IgD-negative memory B cell (primary cell): Measurements from ENCODE around the gene SPTLC1. TPM values are rescaled to one million over a fixed set of nuclear protein-coding genes. Genes with fewer than 3 reads are reported as not detected.
A peak's percentile ranks its signal among the peaks of the same experiment; 100 is the strongest.
"Not testable (repeated sequence)": the region's sequence is repeated elsewhere in the genome, so short reads cannot be mapped to it uniquely, and the experiment has no call there.

Experiments
- H3K27ac Mint-ChIP-seq, 3 donors: one replicate each; pipeline ENCODE4 v1.8.0; 2020 to 2022; ENCODE audit warnings: mild to moderate bottlenecking in 3 of 3, mixed read lengths in 3 of 3, moderate library complexity in 1 of 3
- H3K27me3 Mint-ChIP-seq: one replicate; pipeline ENCODE4 v1.8.0; 2021; ENCODE audit warnings: mixed read lengths
- H3K36me3 Mint-ChIP-seq: one replicate; pipeline ENCODE4 v1.8.0; 2020; ENCODE audit warnings: mild to moderate bottlenecking, mixed read lengths
- H3K4me1 Mint-ChIP-seq, 3 donors: one replicate each; pipeline ENCODE4 v1.8.0; 2020 to 2022; ENCODE audit warnings: mixed read lengths in 3 of 3, mild to moderate bottlenecking in 1 of 3
- H3K4me3 Mint-ChIP-seq, 4 donors: one replicate each; pipeline ENCODE4 v1.8.0; 2020 to 2022; ENCODE audit warnings: mild to moderate bottlenecking in 4 of 4, mixed read lengths in 4 of 4, moderate library complexity in 3 of 4
- H3K9me3 Mint-ChIP-seq, 3 donors: one replicate each; pipeline ENCODE4 v1.8.0; 2020 to 2021; ENCODE audit warnings: mixed read lengths in 3 of 3, mild to moderate bottlenecking in 1 of 3
- polyA plus RNA-seq: library from polyadenylated mRNA; unstranded; fragments of 300-500 nt; fragmentation: Illumina TruSeq; gene quantifications from one replicate; pipeline ENCODE4 v1.2.3, GENCODE V29; 2021

The SPTLC1 gene, protein sequence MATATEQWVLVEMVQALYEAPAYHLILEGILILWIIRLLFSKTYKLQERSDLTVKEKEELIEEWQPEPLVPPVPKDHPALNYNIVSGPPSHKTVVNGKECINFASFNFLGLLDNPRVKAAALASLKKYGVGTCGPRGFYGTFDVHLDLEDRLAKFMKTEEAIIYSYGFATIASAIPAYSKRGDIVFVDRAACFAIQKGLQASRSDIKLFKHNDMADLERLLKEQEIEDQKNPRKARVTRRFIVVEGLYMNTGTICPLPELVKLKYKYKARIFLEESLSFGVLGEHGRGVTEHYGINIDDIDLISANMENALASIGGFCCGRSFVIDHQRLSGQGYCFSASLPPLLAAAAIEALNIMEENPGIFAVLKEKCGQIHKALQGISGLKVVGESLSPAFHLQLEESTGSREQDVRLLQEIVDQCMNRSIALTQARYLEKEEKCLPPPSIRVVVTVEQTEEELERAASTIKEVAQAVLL
- polyA plus RNA-seq: 26.7 TPM

DNA sequence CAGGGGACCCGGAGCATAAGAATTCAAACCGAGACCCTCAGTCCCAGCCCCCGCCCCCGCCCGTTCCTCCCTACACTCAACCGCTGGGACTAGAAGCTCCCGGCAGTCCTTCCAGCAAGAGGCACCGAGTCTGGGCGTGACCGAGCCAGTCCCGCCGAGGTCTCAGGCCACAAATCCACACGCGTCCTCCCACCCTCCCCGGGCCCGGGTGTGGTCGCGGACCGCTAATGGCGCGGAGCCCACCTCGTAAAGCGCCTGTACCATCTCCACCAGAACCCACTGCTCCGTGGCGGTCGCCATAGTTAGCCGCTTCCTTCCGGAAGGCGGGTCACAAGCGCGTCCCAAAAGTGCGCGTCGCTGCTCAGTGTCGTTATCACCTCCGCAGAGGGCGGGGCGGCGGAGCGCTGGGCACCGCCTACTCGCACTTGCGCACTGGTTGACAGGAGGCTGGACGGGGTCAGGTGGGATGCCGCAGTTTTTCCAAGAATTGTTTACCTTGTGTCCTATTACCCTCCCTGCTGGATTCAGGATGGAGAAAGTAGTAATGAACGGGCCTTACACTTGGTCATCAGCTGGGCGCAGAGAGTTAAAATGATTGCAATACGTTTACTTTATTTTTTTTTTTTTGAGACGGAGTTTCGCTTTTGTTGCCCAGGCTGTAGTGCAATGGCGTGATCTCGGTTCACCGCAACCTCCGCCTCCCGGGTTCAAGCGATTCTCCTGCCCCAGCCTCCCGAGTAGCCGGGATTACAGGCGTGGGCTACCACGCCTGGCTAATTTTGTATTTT, at the start of gene SPTLC1:
Gene SPTLC1 (minus strand): TSS at position 343 of the 788 bp plus-strand sequence. CDS start 43 bp downstream, at position 300.
- Mint-ChIP-seq H3K4me1 (peaks cover 8 to 34% (median 27%) of the 10 kb centered on the region in 3 donors), H3K27ac (peak within 1 kb of the TSS; percentile 93 to 100 (median 100)), H3K36me3 (peaks cover 7% of the 10 kb centered on the region), H3K9me3 (no peaks in the 10 kb centered on the region), H3K4me3 (peak within 1 kb of the TSS; percentile 92 to 100 (median 99)), H3K27me3 (no peaks in the 10 kb centered on the region)

- Mint-ChIP-seq H3K36me3 (no peaks in the 10 kb centered on the region), H3K9me3 (peaks cover 3 to 19% (median 14%) of the 10 kb centered on the region in 3 donors), H3K4me3 (peak overlapping the region in 2 of 4 donors; percentile 25 to 50), H3K4me1 (no peaks in the 10 kb centered on the region), H3K27me3 (peaks cover 5% of the 10 kb centered on the region), H3K27ac (no peak overlapping the region)
Observed at GRCh38 chr9:92164975-92165374, 49.8 kb upstream of the SPTLC1 start.

GRCh38 chr9:92164490-92164889, 49.3 kb upstream of the SPTLC1 start:
- H3K27me3 Mint-ChIP-seq: peaks cover 7% of the 10 kb centered on the region
- H3K4me3 Mint-ChIP-seq: no peak overlapping the region
- H3K9me3 Mint-ChIP-seq: peaks cover 3 to 19% (median 14%) of the 10 kb centered on the region in 3 donors
- H3K4me1 Mint-ChIP-seq: no peaks in the 10 kb centered on the region
- no peaks in the 10 kb centered on the region for H3K36me3 Mint-ChIP-seq
- H3K27ac Mint-ChIP-seq: no peak overlapping the region

DNA sequence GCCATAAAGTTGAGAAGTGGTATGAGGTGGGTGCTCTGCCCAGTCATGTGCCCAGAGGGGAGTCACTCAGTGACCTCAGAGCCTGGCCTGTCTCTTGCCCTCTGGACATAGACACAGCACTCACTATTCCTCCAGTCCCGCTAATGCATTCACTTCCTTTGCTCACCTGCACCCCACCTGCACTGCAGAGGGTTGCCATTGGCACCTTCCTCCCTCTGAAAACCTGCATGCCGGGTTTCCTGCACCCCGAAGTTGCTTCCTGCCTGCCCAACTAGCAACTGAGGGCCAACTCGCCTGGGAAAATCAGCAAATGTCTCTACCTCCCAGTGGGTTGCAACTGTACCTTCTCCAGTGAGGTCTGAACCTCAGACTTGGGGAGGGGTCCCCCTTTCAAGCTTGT, 48.1 kb upstream of the SPTLC1 start:
- Mint-ChIP-seq H3K27me3 (peaks cover 12% of the 10 kb centered on the region), H3K27ac (no peak overlapping the region), H3K36me3 (no peaks in the 10 kb centered on the region), H3K4me3 (no peak overlapping the region), H3K4me1 (peaks cover 0 to 1% (median 0%) of the 10 kb centered on the region in 3 donors), H3K9me3 (peaks cover 3 to 19% (median 14%) of the 10 kb centered on the region in 3 donors)

GRCh38 chr9:92160786-92161185, 45.6 kb upstream of the SPTLC1 start:
- peaks cover 15% of the 10 kb centered on the region for H3K27me3 Mint-ChIP-seq
- H3K27ac Mint-ChIP-seq: no peak overlapping the region
- no peaks in the 10 kb centered on the region for H3K36me3 Mint-ChIP-seq
- peaks cover 3 to 15% (median 13%) of the 10 kb centered on the region in 3 donors for H3K9me3 Mint-ChIP-seq
- peaks cover 0 to 1% (median 0%) of the 10 kb centered on the region in 3 donors for H3K4me1 Mint-ChIP-seq
- no peak overlapping the region for H3K4me3 Mint-ChIP-seq

DNA sequence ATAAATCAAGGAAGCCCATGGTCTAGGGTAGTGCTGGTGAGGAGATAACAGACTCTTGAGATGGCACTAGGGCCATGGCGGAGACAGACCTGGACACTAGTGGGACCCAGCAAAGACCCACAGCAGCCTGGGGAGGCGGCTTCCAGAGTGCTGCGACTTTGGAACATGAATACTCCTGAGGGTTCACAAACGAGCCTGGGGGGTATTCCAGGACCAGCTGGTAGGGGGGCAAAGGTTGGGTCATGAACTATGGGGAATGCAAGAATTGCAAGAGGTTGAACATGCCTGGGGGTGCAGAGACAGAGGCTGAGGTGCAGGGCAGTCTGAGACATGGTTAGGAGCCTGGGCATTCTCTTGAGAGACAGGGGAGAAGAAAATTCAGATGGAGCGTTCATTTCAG, 43.8 kb upstream of the SPTLC1 start:
- peaks cover 15% of the 10 kb centered on the region for H3K27me3 Mint-ChIP-seq
- peaks cover 0 to 1% (median 0%) of the 10 kb centered on the region in 3 donors for H3K4me1 Mint-ChIP-seq

DNA sequence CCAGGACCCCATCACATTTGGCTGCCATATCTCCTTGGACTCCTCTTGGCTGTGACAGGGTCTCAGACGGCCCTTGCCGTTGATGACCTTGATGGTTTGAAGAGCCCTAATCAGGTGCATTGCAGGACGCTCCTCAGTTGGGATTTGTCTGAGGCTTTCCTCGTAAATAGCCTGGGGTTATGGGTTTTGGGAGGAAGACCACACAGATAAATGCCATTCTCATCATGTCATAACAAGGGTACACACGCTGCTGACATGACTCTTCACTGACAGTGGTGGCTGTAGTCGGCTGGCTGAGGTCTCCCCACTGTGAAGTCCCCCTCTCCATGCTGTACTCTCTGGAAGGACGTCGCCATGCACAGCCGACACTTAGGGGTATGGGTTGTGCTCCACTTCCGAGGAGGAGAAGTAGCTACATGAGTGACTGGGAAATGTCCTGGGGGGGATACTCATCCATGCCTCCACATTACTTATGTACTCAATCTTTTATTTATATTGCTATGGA, 42.9 kb upstream of the SPTLC1 start:
- H3K27ac Mint-ChIP-seq: no peak overlapping the region
- peaks cover 0 to 1% (median 0%) of the 10 kb centered on the region in 3 donors for H3K4me1 Mint-ChIP-seq
- H3K36me3 Mint-ChIP-seq: no peaks in the 10 kb centered on the region
- H3K27me3 Mint-ChIP-seq: peaks cover 15% of the 10 kb centered on the region
- H3K9me3 Mint-ChIP-seq: peaks cover 0 to 2% (median 0%) of the 10 kb centered on the region in 3 donors
- H3K4me3 Mint-ChIP-seq: no peak overlapping the region

More for the DNA sequence above, 43.8 kb upstream of the SPTLC1 start:
- Mint-ChIP-seq H3K27ac (no peak overlapping the region), H3K9me3 (peaks cover 0 to 2% (median 0%) of the 10 kb centered on the region in 3 donors), H3K36me3 (no peaks in the 10 kb centered on the region), H3K4me3 (no peak overlapping the region)

DNA sequence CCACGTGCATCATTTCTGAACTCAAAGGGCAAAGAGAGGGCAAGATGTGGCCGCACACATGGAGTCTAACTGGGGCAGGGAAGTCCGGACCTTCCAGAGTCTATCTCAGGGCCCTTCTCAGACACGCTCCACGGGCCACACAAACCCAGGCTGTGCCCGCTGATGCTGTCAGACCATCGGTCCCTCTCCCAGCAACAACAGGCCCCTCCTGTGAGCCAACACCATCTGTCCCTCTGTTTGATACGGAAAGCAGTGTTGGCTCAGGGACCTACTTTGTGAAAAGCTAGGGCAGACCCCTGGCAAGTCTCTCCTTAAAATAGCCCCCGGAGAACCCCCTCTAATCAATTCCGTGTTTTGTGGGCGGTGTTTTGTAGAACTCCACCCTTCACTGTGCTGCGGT, 40.5 kb upstream of the SPTLC1 start:
- not testable (repeated sequence) for H3K27ac Mint-ChIP-seq, H3K4me1 Mint-ChIP-seq, H3K36me3 Mint-ChIP-seq, H3K4me3 Mint-ChIP-seq, H3K9me3 Mint-ChIP-seq
- peaks cover 16% of the 10 kb centered on the region for H3K27me3 Mint-ChIP-seq

GRCh38 chr9:92155221-92155620, 40.0 kb upstream of the SPTLC1 start:
- Mint-ChIP-seq H3K36me3 (no peaks in the 10 kb centered on the region), H3K27ac (no peak overlapping the region), H3K4me3 (no peak overlapping the region), H3K9me3 (no peaks in the 10 kb centered on the region), H3K27me3 (peaks cover 16% of the 10 kb centered on the region), H3K4me1 (peaks cover 0 to 1% (median 0%) of the 10 kb centered on the region in 3 donors)

DNA sequence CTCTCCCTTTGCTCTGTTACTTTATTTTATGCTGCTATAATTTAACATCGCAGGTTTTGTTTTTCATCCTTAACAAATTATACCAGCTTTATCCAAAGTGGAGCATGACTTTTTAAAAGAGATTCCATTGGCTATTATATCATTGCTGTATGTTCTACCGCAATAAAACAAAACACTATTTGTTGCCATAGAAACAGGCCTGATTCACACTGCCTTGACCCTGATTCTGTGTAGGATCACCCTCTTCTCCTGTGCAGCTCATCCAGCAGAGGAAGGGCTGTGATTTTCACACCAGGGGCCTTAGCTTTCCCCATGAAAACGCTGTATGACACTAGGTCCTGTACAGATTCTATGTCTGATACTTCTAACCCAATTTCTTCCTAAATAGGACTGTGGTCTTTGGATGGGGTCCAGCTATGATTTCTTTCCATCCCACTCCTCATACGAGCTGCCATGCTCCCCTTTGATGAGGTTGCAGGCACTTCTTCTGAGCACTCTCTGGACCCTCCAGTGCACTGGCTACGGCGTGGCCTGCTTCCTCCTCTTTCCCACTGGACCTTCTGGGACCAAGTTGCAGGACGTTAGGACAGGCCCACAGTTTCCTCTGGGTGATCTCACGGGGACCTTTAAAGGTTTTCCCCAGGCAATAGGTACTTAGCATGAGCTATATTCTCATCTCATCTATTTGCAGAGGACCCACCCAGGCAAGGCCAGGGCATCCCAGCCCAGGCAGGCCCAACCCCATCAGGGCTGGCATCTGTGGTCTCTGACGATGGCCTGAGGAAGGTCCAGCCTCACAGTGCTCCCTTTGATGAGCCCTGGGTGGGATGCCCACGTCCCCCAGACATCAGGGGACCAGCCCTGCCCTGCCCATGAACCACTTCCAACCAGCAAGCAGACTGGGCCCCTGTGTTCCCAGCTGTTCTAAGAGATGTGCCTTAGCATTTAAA, 38.5 kb upstream of the SPTLC1 start:
- H3K9me3 Mint-ChIP-seq, H3K4me3 Mint-ChIP-seq, H3K27ac Mint-ChIP-seq, H3K4me1 Mint-ChIP-seq, H3K36me3 Mint-ChIP-seq: not testable (repeated sequence)
- H3K27me3 Mint-ChIP-seq: peaks cover 11% of the 10 kb centered on the region

GRCh38 chr9:92151691-92152393, 36.6 kb upstream of the SPTLC1 start:
- no peak overlapping the region for H3K27ac Mint-ChIP-seq
- no peaks in the 10 kb centered on the region for H3K9me3 Mint-ChIP-seq
- H3K4me1 Mint-ChIP-seq: no peaks in the 10 kb centered on the region
- peaks cover 3% of the 10 kb centered on the region for H3K36me3 Mint-ChIP-seq
- no peak overlapping the region for H3K4me3 Mint-ChIP-seq
- peaks cover 4% of the 10 kb centered on the region for H3K27me3 Mint-ChIP-seq

DNA sequence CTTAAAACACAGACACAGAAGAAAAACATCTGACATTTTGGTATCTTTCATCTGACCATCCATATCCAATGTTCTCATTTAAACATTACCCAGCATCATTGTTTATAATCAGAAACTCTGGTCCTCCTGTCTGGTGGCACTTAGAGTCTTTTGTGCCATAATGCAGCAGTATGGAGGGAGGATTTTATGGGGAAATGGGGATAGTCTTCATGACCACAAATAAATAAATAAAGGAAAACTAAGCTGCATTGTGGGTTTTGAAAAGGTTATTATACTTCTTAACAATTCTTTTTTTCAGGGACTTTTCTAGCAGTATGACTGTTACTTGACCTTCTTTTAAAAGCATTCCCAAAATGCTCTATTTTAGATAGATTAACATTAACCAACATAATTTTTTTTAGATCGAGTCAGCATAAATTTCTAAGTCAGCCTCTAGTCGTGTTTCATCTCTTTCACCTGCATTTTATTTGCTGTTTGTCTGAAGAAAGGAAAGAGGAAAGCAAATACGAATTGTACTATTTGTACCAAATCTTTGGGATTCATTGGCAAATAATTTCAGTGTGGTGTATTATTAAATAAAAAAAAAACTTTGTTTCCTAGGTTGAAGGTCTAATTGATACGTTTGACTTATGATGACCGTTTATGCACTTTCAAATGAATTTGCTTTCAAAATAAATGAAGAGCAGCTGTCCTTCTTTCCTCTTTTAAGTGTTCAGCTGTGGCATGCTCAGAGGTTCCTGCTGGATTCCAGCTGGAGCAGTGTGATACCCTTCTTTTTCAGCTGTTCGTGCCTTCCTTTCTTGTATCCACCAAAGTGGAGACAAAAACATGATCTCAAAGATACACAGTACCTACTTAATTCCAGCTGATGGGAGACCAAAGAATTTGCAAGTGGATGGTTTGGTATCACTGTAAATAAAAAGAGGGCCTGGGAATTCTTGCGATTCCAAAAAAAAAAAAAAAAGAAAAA, 35.6 kb upstream of the SPTLC1 start:
- not testable (repeated sequence) for H3K36me3 Mint-ChIP-seq, H3K27me3 Mint-ChIP-seq, H3K27ac Mint-ChIP-seq, H3K9me3 Mint-ChIP-seq, H3K4me3 Mint-ChIP-seq, H3K4me1 Mint-ChIP-seq

- H3K36me3 Mint-ChIP-seq: peaks cover 3% of the 10 kb centered on the region
- no peak overlapping the region for H3K4me3 Mint-ChIP-seq
- no peaks in the 10 kb centered on the region for H3K9me3 Mint-ChIP-seq
- no peak overlapping the region for H3K27ac Mint-ChIP-seq
- H3K27me3 Mint-ChIP-seq: peaks cover 20% of the 10 kb centered on the region
- no peaks in the 10 kb centered on the region for H3K4me1 Mint-ChIP-seq
Observed at GRCh38 chr9:92147852-92148180, 32.6 kb upstream of the SPTLC1 start.
